ENCODE measurements around the gene DCUN1D2. TPM values are rescaled to one million over a fixed set of nuclear protein-coding genes. Genes with fewer than 3 reads are reported as not detected.

The DCUN1D2 gene
- total RNA-seq, 1 experiment from 2014 or later, result 33.0 TPM

GRCh38 chr13:113415032-113415431 lies 75.5 kb downstream of the DCUN1D2 start:
- H3K4me1 ChIP-seq (replicated peaks; ENCODE audit: insufficient read depth), result peaks cover 19% of the 10 kb centered on the region
- no peak overlapping the region for H3K4me2 ChIP-seq
- intact Hi-C loops (cut with micrococcal nuclease; ENCODE audit: unreplicated experiment), result no loop called here
- POLR2A ChIA-PET (ENCODE audit: unreplicated experiment), result no interaction called here
- H3F3A ChIP-seq (ENCODE audit: insufficient read depth, low read depth), result peaks cover 27% of the 10 kb centered on the region
- BruUV-seq (replicated peaks), result no TSS peak
- DNase-seq, result no peak
- no peak overlapping the region for H3K27ac ChIP-seq
- H3K36me3 ChIP-seq (ENCODE audit: low read depth), result no peaks in the 10 kb centered on the region
- H3K4me3 ChIP-seq, result no peak overlapping the region
- no peaks in the 10 kb centered on the region for H4K20me1 ChIP-seq (ENCODE audit: insufficient read depth)
- no peak overlapping the region for H2AFZ ChIP-seq
- no peaks in the 10 kb centered on the region for H3K79me2 ChIP-seq (ENCODE audit: low read depth)
- no peak for TF ChIP-seq EZH2 (IDR thresholded peaks at IDR 0.05; ENCODE audit: low read depth)
- TF ChIP-seq, protein P1, sequence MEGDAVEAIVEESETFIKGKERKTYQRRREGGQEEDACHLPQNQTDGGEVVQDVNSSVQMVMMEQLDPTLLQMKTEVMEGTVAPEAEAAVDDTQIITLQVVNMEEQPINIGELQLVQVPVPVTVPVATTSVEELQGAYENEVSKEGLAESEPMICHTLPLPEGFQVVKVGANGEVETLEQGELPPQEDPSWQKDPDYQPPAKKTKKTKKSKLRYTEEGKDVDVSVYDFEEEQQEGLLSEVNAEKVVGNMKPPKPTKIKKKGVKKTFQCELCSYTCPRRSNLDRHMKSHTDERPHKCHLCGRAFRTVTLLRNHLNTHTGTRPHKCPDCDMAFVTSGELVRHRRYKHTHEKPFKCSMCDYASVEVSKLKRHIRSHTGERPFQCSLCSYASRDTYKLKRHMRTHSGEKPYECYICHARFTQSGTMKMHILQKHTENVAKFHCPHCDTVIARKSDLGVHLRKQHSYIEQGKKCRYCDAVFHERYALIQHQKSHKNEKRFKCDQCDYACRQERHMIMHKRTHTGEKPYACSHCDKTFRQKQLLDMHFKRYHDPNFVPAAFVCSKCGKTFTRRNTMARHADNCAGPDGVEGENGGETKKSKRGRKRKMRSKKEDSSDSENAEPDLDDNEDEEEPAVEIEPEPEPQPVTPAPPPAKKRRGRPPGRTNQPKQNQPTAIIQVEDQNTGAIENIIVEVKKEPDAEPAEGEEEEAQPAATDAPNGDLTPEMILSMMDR (conservative IDR thresholded peaks at IDR 0.05), result no peak
- CTCF ChIA-PET, result no interaction called here
- H3K9me3 ChIP-seq (ENCODE audit: insufficient read depth, low read depth), result no peaks in the 10 kb centered on the region
- peaks cover 30% of the 10 kb centered on the region for H3K27me3 ChIP-seq (ENCODE audit: insufficient read depth, low read depth)
- no peaks in the 10 kb centered on the region for H3K9me2 ChIP-seq (ENCODE audit: insufficient read depth)

- CTCF ChIA-PET, result no interaction called here
- no peaks in the 10 kb centered on the region for H3K79me2 ChIP-seq (ENCODE audit: low read depth)
- intact Hi-C loops (cut with micrococcal nuclease; ENCODE audit: unreplicated experiment), result no loop called here
- peaks cover 32% of the 10 kb centered on the region for H3K27me3 ChIP-seq (ENCODE audit: insufficient read depth, low read depth)
- H3K9me3 ChIP-seq (ENCODE audit: insufficient read depth, low read depth), result no peaks in the 10 kb centered on the region
- POLR2A ChIA-PET (ENCODE audit: unreplicated experiment), result no interaction called here
- no TSS peak for BruUV-seq (replicated peaks)
- no peak for TF ChIP-seq EZH2 (IDR thresholded peaks at IDR 0.05; ENCODE audit: low read depth)
- TF ChIP-seq, protein P1 (conservative IDR thresholded peaks at IDR 0.05), result no peak
- H2AFZ ChIP-seq, result no peak overlapping the region
- no peak overlapping the region for H3K4me2 ChIP-seq
- H3K9me2 ChIP-seq (ENCODE audit: insufficient read depth), result no peaks in the 10 kb centered on the region
- H3K4me1 ChIP-seq (replicated peaks; ENCODE audit: insufficient read depth), result peaks cover 21% of the 10 kb centered on the region
- no peak overlapping the region for H3K27ac ChIP-seq
- no peak overlapping the region for H3K4me3 ChIP-seq
- H4K20me1 ChIP-seq (ENCODE audit: insufficient read depth), result no peaks in the 10 kb centered on the region
- no peak for DNase-seq
- no peaks in the 10 kb centered on the region for H3K36me3 ChIP-seq (ENCODE audit: low read depth)
- H3F3A ChIP-seq (ENCODE audit: insufficient read depth, low read depth), result peaks cover 29% of the 10 kb centered on the region
Observed at GRCh38 chr13:113414335-113414734, 76.2 kb downstream of the DCUN1D2 start.

GRCh38 chr13:113413898-113414282 lies 76.6 kb downstream of the DCUN1D2 start:
- H3K9me3 ChIP-seq (ENCODE audit: insufficient read depth, low read depth), result no peaks in the 10 kb centered on the region
- no peaks in the 10 kb centered on the region for H3K79me2 ChIP-seq (ENCODE audit: low read depth)
- peaks cover 36% of the 10 kb centered on the region for H3K27me3 ChIP-seq (ENCODE audit: insufficient read depth, low read depth)
- H3K27ac ChIP-seq, result no peak overlapping the region
- CTCF ChIA-PET, result no interaction called here
- no peaks in the 10 kb centered on the region for H3K9me2 ChIP-seq (ENCODE audit: insufficient read depth)
- peak in 1 of 2 experiments; percentile 33 for DNase-seq
- POLR2A ChIA-PET (ENCODE audit: unreplicated experiment), result no interaction called here
- no peak overlapping the region for H3K4me3 ChIP-seq
- peaks cover 29% of the 10 kb centered on the region for H3F3A ChIP-seq (ENCODE audit: insufficient read depth, low read depth)
- H4K20me1 ChIP-seq (ENCODE audit: insufficient read depth), result no peaks in the 10 kb centered on the region
- BruUV-seq (replicated peaks), result no TSS peak
- intact Hi-C loops (cut with micrococcal nuclease; ENCODE audit: unreplicated experiment), result no loop called here
- no peak overlapping the region for H3K4me2 ChIP-seq
- H2AFZ ChIP-seq, result no peak overlapping the region
- peaks cover 21% of the 10 kb centered on the region for H3K4me1 ChIP-seq (replicated peaks; ENCODE audit: insufficient read depth)
- TF ChIP-seq EZH2 (IDR thresholded peaks at IDR 0.05; ENCODE audit: low read depth), result no peak
- TF ChIP-seq, protein P1 (conservative IDR thresholded peaks at IDR 0.05), result no peak
- H3K36me3 ChIP-seq (ENCODE audit: low read depth), result no peaks in the 10 kb centered on the region
